Right renal cortex interstitium (tissue), 3 donors: ENCODE data around the gene ASCL3. TPM values are rescaled to one million over a fixed set of nuclear protein-coding genes. Genes with fewer than 3 reads are reported as not detected.
A peak's percentile ranks its signal among the peaks of the same experiment; 100 is the strongest.
"Not testable (repeated sequence)": the region's sequence is repeated elsewhere in the genome, so short reads cannot be mapped to it uniquely, and the experiment has no call there.

ENCODE experiments used
- DNase-seq, 3 donors: peaks; one replicate each; pipeline ENCODE4 v3.0.0-alpha.2; 2013; ENCODE audit warnings: low read depth in 3 of 3, low spot score in 2 of 3
- polyA plus RNA-seq, 3 donors: library from polyadenylated mRNA; unstranded; fragments of 120-200 nt; gene quantifications; one replicate each; pipeline ENCODE4 v1.2.1, GENCODE V29; 2013; ENCODE audit not compliant: insufficient read length in 3 of 3

The ASCL3 gene
- polyA plus RNA-seq, 3 donors, result not detected

- DNase-seq, result peak; percentile 93 to 97 (median 97)
These were observed 31.6 kb downstream of the ASCL3 start, which contains the start of gene AKIP1 for GRCh38 chr11:8911029-8911823. AKIP1 (plus strand) TSS chr11:8911189; CDS start chr11:8911450, 261 bp downstream.

GRCh38 chr11:8910649-8911026 is 32.2 kb downstream of the ASCL3 start:
- DNase-seq, result no peak

- DNase-seq, result no peak
These were observed 34.7 kb downstream of the ASCL3 start for GRCh38 chr11:8908099-8908498.

GRCh38 chr11:8907116-8907515 is 35.7 kb downstream of the ASCL3 start:
- no peak for DNase-seq

- DNase-seq, result no peak
These were observed 37.2 kb downstream of the ASCL3 start for GRCh38 chr11:8905528-8906165.

- DNase-seq, result no peak
These were observed 43.6 kb downstream of the ASCL3 start for GRCh38 chr11:8899119-8899753.

GRCh38 chr11:8891185-8891584 is 51.6 kb downstream of the ASCL3 start:
- not testable (repeated sequence) for DNase-seq

Other genes starting within 250 kb of the ASCL3 start
- gene AKIP1, start 31.8 kb downstream of the ASCL3 start, polyA plus RNA-seq, result 10 to 100 TPM; 16.0 to 17.1 (median 16.8) TPM
- gene C11orf16, start 10.1 kb downstream of the ASCL3 start, polyA plus RNA-seq, result under 1 TPM; 0.38 to 0.90 (median 0.53) TPM
- gene TMEM9B, start 21.4 kb upstream of the ASCL3 start, polyA plus RNA-seq, result 10 to 100 TPM; 66.2 to 71.3 (median 68.8) TPM
- gene NRIP3, start 61.0 kb upstream of the ASCL3 start, polyA plus RNA-seq, result 1 to 10 TPM in 1 of 3 donors, under 1 TPM in 2; 0.89 to 1.3 (median 0.96) TPM
- 1 to 10 TPM; 5.0 to 6.1 (median 5.2) TPM for gene SCUBE2, start 148.6 kb upstream of the ASCL3 start, polyA plus RNA-seq